ENCODE measurements around the gene HMX1.

GRCh38 chr4:8871417-8872401, at the start of gene HMX1:
- TF ChIP-seq CTCF (conservative IDR thresholded peaks at IDR 0.05; ENCODE audit: low read depth, low read length) (no peak), EZH2 (IDR thresholded peaks at IDR 0.05; ENCODE audit: low read length, unreplicated experiment) (no peak)
